ENCODE data around the gene ALK.

The ALK gene

GRCh38 chr2:29165362-29166241, 755.8 kb downstream of the ALK start:
- DNase-seq, result no peak

DNA sequence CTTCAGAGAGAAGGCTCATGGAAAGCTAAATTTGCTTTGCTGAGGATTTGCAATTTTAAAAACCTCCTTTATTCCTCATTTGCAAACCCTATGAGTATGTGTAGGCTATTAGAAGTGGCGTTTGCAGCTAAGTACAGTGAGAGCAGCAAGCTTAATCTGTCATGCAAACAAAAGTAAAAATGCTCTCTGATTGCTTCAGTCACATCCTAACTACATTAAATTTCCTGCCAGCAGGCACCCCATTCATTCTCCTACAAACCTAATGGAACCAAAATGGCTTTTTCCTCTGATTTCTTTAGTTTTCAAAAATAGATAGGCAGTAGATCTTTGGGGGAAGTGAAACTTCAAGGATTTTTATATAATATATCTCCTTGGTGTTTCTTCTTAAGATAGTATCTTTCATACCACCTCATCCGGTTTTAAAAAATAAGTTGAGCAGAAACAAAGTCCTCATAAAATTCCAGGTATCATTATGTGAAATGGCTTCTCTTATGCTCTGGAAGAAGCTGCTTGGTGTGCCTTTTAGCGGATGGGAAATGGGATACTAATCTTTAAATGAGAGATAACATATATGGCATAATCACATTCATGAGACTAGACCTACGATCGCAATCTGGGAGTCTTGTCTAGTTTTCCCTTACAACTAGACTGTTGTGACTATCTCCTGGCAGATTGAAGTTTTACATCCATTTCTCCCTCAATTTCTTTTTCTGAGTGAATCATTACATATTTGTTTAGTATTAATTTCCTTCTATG, 757.1 kb downstream of the ALK start:
- DNase-seq, result no peak

- no peak for DNase-seq
These were observed 759.0 kb downstream of the ALK start for GRCh38 chr2:29162204-29162928.

- no peak for DNase-seq
These were observed 761.2 kb downstream of the ALK start for GRCh38 chr2:29160184-29160583.

DNA sequence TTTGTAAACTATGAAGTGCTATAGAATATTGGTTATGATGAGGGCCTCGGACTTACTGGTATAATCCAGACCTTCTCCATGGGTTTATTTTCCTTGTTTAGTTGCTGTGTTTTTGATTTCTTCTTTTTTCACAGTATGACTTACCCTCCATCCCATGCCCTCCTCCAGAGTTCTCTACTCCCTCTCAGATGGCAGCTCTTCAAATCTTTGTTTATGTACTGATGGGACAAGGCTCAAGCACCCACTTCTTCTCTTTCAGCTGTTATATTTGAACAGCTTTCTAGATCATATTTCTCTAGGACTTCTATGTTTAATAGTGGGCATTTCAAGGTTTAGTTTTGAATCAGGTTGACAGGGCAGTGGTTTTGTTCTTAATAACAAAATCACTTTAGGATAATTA, 762.3 kb downstream of the ALK start:
- no peak for DNase-seq

- DNase-seq, result no peak
These were observed 764.3 kb downstream of the ALK start for GRCh38 chr2:29157131-29157530.

- DNase-seq, result no peak
These were observed 765.8 kb downstream of the ALK start for GRCh38 chr2:29155578-29155977.

GRCh38 chr2:29154610-29155009, 766.8 kb downstream of the ALK start:
- no peak for DNase-seq

GRCh38 chr2:29147963-29148362, 773.4 kb downstream of the ALK start:
- no peak for DNase-seq

- DNase-seq, result no peak
These were observed 775.2 kb downstream of the ALK start for GRCh38 chr2:29146197-29146596.

DNA sequence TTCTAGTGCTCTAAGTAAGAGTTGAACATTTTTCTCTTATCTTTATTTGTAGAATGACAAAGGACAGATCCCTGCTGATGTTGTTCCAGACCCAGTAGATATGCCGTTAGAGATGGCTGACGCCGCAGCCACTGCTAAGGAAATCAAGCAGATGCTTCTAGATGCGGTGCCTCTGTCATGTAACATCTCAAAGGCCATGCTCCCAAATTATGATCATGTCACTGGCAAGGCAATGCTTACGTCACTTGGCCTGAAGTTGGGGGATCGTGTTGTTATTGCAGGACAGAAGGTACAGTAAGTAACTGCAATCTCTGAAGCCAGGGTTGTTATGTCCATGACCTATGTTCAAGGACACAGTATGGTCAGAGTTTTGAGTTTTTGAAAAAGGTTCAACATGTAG, 777.7 kb downstream of the ALK start:
- no peak for DNase-seq

All from inflammatory macrophage treated with lipopolysaccharide for 1 hour (primary cell).